Astrocyte of the hippocampus (primary cell): ENCODE measurements around the gene USP3.
A peak's percentile ranks its signal among the peaks of the same experiment; 100 is the strongest.
"Not testable (repeated sequence)": the region's sequence is repeated elsewhere in the genome, so short reads cannot be mapped to it uniquely, and the experiment has no call there.

Source experiments
- DNase-seq: peaks from one replicate; pipeline ENCODE4 v3.0.0; 2011; ENCODE audit warnings: low read depth, low spot score

Gene USP3

DNA sequence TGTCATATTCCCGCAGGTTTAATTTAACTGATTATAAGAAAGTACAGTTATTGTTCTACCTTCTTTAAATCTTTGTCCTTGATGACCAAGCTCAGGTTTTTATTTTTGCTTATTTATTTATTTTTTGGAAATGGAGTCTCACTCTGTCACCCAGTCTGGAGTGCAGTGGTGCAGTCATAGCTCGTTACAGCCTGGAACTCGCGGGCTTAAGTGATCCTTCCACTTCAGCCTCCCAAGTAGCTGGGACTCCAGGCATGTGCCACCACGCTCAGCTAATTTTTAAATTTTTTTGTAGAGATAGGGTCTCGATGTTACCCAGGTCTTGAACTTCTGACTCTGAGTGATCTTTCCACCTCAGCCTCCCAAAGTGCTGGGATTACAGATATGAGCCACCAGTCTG, 8.9 kb downstream of the USP3 start:
- DNase-seq = no peak

DNA sequence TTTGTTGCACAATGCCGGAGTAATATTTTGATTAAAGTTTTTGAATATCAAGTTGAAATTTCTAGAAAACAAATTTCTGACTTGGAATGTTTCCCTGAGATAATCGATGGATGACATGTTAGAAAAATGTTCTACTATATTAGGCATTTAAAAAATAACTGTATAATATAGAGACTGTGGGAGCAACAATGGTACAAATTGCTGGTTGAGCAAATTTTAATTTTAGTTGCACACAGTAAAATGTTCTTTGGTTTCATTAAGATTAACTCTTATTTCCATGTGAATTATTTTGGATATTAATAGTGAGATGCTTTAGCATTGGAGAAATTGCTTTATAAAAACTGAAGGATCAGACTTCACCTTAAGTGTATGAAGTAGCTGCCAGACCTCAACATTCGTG, 9.3 kb downstream of the USP3 start:
- DNase-seq = no peak

DNA sequence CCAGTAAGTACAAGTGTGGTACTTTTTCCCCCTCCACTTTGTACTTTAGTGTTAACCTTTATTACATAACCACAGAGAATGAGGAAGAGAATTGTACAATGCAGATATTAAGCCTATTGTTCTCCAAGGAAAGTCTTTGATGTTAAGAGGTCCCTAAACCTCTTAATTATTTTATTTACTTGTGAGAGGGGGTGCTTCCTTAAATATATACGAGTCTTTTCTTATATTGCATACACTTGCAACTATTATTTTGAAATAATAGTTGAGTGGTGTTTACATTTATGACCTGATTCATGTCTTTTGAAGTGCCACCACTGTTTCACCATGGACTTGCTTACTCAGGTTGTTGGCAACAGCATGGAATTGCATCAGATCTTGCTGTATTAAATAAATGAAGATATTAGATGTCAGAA, 10.1 kb downstream of the USP3 start:
- DNase-seq = no peak

DNA sequence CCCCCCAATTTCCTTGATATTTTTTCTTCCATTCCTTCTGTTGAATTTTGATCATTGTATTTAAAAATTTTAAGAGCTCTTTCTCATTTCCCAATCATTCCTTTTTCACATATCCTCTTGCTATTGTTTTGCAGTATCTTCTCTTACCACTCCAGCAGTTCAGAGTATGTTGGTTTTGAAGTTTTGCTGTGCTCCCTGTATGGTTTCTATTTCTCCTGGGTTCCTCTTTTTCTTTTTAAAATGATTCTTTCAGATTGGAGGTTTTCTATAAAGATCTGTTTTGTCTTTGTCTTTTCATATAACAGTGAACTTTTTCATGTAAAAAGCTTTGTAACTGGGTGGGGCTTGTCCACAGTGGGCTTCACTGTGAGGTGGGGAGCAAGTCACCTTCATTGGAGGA, 12.8 kb downstream of the USP3 start:
- DNase-seq = no peak

DNA sequence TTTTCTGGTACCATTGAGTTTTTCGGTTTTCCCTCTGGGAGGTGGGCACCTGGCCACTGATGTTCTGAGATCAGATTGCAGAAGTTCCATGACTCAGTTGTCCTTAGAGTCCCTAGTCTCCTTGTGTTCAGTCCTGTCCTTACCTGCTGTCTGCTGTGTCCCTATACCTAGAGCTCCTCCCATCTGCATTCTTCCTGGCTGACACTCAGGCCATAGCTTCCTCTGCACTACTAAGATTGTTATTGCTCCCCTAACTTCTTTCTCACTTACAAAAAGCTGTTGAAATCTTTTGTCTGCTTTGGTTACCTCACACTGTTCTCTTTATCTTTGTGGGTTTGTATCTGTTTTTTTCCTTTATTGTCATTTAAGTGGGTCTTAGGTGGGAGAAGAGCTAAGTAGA, 13.2 kb downstream of the USP3 start:
- no peak for DNase-seq

DNA sequence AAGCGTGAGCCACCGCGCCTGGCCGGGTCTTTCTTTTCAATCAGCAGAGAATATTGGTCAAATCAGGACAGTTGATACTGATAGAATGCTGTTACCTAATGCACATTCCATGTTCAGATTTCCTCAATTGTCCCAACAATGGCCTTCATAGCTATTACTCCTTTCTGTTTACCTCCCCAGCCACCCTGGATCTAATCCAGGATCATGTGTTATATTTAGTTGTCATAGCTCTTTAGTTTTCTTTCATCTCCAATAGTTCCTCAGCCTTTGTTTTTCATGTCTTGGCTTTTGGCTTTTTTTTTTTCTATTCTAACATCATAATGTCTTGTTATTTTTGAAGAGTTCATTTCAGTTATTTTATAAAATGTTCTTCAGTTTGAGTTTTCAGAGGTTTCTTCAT, 14.6 kb downstream of the USP3 start:
- no peak for DNase-seq

DNA sequence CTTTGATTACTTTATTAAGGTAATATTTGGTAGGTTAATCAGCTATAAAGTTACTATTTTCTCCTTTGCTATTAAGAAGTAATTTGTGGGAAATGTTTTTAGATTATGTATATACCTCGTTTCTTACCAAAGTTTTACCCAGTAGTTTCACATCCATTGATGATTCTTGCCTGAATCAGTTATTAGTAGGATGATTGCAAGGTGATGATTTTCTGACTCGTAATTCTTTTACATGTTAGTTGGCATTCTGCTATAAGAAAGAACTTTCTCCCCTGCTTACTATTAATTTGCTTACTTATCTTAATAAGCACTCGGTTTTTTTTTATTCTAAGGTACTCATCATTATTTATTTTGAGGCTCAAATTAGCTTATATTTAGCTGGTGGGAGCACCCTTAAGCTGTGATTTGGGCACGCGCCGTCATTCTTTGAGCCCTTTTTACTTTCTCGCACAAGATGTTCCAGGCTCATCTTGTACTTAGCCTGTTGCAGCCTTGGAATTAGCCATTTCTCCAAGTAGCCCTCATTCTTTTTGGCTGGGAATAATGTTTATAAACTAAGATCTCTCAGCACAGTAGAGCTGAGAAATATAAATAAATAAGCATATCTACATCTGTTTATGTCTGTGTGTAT, 15.3 kb downstream of the USP3 start:
- no peak for DNase-seq

DNA sequence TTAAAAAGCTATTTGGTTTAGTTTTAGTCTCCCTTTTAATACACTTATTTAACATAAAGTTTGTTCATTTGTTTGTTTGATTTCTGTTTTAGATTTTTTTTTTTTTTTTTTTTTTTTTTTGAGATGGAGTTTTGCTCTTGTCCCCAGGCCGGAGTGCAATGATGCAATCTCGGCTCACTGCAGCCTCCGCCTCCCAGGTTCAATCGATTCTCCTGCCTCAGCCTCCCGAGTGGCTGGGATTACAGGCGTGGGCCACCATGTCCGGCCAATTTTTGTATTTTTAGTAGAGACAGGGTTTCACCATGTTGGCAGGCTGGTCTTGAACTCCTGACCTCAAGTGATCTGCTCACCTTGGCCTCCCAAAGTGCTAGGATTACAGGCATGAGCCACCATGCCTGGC, 16.1 kb downstream of the USP3 start:
- DNase-seq = not testable (repeated sequence)

DNA sequence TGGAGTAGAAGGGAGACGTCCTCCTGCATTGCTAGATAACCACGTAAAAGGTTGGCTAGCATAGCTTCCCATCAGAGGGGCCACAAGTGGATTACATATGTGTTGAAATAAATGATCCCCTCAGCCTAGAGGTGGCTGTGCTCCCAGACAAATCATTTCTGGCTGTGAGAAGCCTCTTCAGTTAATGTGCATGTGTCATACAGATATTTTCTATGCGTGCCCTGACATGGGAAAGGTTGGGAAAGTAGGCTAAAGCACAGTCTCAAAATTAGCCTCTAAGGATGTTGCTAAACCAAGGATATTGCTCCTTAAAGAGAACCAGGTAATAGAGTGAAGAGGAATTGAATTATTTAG, 17.8 kb downstream of the USP3 start:
- DNase-seq = no peak

DNA sequence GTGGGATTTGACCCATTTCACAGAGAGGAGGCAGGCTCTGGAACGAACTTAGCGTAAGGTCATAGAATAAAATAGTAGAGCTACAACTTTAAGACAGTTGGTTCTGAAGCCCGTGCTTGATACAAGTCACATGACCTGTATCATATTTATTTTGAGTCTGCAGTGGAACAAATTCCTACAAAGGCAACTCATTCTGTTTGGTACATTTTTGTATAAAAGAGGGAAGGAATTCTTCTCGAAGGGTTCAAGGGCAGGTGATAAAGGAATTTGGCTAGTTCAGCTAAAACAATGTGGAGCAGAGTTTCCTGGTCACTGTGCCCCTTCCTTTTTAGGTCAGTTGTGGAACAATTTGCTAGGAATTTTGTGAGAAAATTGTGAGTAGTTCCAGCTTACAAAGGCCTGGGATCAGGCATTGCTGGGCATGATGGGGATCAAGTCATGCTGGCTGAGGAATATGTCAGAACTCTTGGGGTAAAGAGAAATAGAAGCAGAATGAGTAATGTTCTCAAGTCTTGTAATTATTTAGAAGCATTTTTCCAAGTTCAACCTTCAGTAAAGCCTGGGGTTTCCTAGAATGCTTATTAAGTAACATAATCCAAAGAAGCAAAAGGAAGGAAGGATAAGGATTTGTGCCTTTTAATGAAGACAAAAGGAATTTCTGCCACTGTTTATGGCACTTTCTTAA, 19.1 kb downstream of the USP3 start:
- DNase-seq = no peak

DNA sequence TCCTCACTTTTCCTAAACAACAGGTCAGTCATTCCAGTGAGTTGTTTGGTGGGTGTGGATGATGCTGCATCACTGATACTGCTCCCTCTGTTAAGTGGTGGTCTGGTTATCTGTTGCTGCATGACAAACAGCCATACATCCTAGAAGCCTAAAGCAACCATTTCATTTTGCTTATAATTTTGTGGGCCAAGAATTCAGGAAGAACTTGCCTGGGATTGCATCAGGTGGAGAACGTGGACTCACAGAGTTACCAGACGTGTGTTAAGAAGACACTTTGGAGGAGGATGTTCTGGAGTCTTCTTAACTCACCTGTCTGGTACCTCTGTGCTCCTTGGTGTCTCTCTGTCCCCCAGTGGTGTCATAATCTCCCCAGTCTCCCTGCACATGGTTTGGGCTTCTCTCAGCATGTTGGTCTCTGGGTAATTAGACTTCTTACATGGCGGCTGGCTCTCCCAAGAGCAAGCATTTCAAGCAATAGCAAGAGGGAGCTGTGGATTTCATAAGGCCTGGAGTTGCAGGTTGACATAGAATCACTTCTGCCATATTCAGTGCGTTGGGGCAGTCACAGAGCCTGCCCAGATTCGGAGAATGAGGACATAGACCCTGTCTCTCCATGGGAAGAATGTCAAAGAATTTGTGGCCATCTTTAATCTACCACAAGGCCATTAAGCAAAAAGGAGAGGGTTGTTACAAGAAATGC, 20.1 kb downstream of the USP3 start:
- DNase-seq = no peak

DNA sequence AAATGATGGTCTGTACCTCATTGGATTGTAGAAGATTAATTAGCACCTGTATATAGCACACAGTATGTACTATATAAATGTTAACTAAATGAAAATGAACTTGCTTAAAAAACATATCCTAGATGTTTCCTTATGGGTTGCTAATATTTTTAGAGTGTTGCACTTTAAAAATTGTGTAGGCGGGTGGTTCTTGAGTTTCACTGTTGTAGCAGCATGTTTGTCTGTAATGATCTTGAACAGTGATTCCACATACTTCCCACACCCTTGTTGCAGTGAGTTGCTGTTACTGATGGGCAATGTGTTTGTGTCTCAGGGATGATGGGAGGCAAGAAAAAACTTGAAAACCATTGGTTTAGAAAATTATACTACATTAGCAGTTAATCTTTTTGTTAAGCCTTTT, 22.0 kb downstream of the USP3 start:
- DNase-seq = no peak

DNA sequence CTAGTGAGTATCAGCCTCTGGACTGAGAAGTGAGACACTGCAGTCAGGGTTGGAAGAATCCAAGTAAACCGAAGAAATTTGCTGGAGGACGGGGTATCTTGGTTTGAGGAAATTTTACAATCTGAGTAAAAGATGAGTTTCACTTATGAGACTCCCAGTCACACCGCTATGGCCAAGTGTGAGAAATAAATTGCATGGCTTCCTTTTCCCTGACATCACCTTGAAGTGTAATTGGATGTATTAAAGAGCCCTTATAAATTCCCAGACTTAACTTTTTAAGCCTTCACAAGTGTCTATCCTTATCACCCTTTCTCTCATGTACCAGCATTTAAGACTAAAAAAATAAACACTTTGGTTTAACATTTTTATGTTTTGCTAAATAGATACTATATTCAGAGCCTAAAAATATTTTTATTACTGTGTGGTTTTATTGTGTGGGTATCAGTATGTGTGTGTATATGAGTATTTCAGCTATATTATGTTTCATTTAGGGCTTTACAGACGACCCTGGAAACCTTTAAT, 23.8 kb downstream of the USP3 start:
- DNase-seq = peak; percentile 31

DNA sequence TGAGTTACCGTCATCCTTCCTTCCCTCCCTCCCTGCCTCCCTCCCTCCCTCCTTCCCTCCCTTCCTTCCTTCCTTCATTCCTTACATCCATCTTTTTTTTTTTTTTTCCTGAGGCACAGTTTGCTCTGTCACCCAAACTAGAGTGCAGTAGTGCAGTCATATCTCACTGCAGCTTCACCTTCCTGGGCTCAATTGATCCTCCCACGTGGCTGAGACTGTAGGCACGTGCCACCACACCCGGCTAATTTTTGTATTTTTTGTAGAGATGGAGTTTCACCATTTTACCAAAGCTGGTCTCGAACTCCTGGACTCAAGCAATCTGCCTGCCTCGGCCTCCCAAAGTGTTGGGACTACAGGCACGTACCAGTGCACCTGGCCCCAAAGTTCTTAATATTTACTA, 25.8 kb downstream of the USP3 start:
- no peak for DNase-seq

DNA sequence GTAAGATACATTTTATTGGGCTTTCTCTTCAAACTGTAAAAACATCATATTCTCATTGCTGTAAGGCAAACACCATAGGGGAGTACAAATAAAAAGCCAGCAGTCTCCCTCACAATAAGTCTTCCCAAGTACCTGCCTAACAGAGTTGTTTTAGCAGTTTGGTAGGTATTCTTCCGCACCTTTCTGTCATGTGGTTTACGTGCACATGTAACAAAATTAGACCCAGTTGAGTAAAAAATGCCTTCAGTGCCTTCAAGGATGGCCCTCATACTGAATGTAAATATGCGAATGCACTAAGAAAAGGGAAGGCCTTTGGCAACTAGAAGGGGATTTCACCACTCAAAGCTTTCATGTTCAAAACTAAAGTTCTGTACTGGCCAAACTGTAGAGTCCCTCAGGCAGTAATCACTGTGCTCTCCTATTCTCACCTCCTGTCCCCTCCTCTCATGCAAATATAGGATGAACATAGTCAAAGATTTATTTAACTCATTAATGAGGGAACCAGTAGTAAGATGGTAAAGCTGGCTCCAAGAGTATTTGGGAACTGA, 26.4 kb downstream of the USP3 start:
- DNase-seq = no peak

DNA sequence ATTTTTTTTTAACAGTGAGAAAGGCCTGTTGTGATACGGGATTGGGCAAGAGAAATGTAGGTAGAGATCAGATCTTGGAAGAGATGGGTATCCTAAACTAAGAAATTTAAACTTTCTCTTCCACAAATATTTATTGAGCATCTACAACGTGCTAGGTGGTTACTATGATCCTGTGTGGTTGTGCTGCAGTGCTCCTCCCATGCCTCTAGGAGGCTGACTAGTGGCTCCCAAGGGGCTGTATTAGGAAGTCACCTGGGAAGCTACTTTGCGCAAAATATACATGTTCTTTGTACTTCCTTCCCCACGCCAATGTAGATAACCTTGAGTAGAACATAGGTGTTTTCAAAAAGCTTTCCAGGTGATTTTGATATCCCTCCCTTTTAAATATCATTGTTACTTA, 27.2 kb downstream of the USP3 start:
- no peak for DNase-seq

DNA sequence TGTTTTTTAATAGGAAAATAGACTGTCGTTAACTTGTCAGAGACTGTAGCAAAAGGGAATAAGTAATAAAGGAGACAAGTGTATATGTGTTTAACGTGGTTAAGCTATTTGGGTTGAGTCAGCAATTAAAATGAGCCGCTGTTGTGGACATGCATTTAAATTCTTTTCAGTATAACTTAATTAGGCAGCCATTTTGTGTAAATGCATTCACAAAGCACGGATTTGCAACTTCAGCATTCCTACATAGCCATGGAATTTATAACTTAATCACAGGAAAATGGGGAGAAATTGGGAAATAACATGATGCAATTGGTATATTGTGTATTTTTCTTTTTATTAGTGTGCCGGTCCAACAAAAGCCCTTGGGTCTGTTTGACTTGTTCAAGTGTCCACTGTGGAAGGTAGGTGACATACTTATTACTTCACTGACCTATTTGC, 27.9 kb downstream of the USP3 start:
- DNase-seq = no peak

DNA sequence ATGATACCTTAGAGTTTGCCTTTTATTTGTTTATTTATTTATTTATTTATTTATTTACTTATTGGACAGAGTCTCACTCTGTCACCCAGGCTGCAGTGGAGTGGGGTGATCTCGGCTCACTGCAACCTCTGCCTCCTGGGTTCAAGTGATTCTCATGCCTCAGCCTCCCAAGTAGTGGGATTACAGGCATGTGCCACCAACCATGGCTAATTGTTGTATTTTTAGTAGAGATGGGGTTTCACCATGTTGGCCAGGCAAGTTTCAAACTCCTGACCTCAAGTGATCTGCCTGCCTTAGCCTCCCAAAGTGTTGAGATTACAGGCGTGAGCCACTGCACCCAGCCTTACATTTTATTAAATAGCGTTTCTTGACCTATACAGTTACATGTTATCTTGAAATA, 30.5 kb downstream of the USP3 start:
- not testable (repeated sequence) for DNase-seq

DNA sequence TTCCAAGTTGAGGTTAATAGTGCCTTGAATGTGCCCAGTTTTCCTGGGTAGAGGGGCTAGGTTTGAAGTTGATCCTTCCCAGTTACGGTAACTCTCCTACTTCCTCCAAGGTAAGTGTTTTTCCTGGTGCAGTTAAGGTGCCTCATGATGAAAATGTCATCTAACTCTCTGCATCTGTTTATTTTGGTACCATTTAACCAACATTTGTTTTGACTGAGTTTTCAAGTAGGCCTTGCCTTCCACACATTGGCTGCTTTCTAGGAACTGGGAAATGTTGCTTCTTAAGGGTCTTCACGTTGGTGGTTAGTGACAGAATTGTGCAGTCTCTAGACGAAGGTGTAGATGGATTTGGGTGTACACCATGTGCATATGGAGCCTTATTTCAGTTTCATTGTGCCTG, 31.3 kb downstream of the USP3 start:
- no peak for DNase-seq

DNA sequence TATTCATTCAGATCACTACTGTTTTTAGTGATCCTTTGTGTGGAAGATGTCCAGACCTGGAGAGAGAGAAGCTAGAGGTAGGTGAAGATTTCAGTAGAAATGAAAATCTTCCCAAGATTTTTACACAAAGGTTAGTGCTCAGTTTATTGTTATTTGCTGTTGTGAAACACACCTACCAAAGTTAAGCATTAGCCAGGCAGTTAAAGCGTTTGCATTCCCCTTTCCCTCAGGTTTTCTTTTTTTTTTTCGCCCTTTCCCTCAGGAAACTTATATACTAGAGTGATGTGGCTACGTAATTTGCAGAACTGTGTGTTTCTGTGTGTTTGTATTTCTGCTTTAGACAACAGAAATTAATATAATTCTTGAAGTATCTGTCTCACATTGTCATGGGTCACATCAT, 34.5 kb downstream of the USP3 start:
- DNase-seq = no peak

DNA sequence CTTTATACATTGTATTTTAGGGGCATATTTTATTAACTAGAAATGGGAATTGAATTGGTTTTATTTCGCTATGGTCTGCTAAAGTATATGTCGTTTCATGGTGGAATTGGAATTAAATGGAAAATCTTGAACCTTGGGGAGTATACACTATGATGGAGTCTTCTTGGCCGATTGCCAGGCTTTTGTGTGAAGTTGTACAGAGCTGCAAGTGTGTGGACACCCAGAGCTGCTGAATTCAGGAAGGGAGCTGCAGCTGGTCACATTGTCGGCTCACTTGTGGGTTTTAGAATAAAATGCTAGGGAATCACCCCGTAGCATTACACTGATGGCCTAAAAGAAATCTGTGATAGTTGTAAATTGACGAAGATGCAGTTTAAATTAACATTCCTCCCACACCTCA, 35.1 kb downstream of the USP3 start:
- DNase-seq = peak; percentile 41

DNA sequence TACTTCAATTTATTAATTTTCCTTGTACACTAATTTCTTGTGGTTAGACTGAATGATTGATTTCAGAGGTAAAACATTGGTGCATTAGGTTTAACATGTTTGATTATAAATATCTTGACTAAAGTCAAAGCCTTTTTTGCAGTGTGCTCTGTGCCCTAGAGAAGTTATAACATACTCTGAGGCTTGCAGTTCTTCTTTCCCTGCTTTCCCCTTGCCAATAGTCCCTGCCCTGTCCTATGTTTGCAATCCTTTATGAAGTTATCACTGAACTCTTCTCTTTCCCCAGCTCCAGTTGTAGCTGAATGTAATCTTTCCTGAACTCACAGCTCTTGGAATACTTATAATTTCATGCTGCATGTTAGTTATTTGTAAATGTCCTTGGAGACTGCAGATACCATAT, 35.6 kb downstream of the USP3 start:
- DNase-seq = no peak

DNA sequence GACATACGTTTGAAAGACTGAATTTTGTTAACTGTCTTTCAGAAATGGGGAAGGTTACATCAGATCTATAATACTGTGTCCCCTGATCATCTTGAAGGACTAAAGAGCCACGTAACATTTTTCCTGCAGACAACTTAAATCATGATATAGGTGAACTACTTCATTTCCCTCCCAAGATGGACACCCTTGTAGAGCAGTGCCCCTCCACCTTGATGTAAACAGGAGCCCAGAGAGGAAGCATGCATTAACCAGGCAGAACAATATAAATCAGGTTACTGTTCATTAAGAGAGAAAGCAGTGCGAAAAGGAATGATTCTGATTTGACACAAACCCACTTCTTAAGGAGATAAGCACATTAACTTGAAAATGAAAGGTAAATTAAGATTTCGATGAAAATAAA, 36.1 kb downstream of the USP3 start:
- no peak for DNase-seq
